IMR-90 (cell line): ENCODE results near the gene SLC8A1. TPM values are rescaled to one million over a fixed set of nuclear protein-coding genes. Genes with fewer than 3 reads are reported as not detected.
A peak's percentile ranks its signal among the peaks of the same experiment; 100 is the strongest.

Source experiments
- ATAC-seq: fragments of 200-7000 bp; cut with Tn5 transposase; 2 replicates; pipeline ENCODE4 v1.9.1; 2020; ENCODE audit warnings: low read depth, mild to moderate bottlenecking, moderate library complexity
- BruUV-seq: library from RNA; stranded (reverse); fragments of 400-500 nt; replicated peaks from 2 replicates; lab custom pipeline; 2021; lab: Mats Ljungman, UMichigan
- CTCF ChIA-PET: fragments of 300-600 bp; formaldehyde crosslinking; extraction: SDS; loops from one replicate; lab custom pipeline; 2021; ENCODE audit warnings: antibody characterized with exemption; lab: Yijun Ruan, JAX
- POLR2A ChIA-PET: fragments of 300-600 bp; sonication (Branson Sonifier 250); formaldehyde crosslinking; loops from one replicate; lab custom pipeline; 2022; ENCODE audit warnings: antibody characterized with exemption; ENCODE audit not compliant: unreplicated experiment; lab: Charles Lee
- DNase-seq: peaks from one replicate; pipeline ENCODE4 v3.0.0; 2013
- H2AFZ ChIP-seq: replicated peaks from 2 replicates; pipeline ENCODE3; 2013; ENCODE audit warnings: low read length, mild to moderate bottlenecking; ENCODE audit not compliant: poor library complexity
- H2AK5ac ChIP-seq: 2 replicates; pipeline ENCODE4 v1.6.1; 2013; ENCODE audit warnings: low read depth, low read length, inconsistent platforms
- H2AK9ac ChIP-seq: replicated peaks from 2 replicates; pipeline ENCODE3; 2013; ENCODE audit warnings: mild to moderate bottlenecking, low read depth, low read length, moderate library complexity; ENCODE audit not compliant: poor library complexity
- H2BK120ac ChIP-seq: 2 replicates; pipeline ENCODE4 v1.6.1; 2013; ENCODE audit warnings: low read depth, low read length, inconsistent platforms
- H2BK15ac ChIP-seq: 3 replicates; pipeline ENCODE4 v1.6.1; 2013; ENCODE audit warnings: low read depth, low read length, inconsistent platforms
- H2BK20ac ChIP-seq: 2 replicates; pipeline ENCODE4 v1.6.1; 2013; ENCODE audit warnings: low read depth, mild to moderate bottlenecking, inconsistent platforms, low read length, moderate library complexity
- H2BK5ac ChIP-seq: 2 replicates; pipeline ENCODE4 v1.6.1; 2013; ENCODE audit warnings: mild to moderate bottlenecking, low read depth, low read length, inconsistent platforms; ENCODE audit not compliant: poor library complexity, severe bottlenecking
- H3K14ac ChIP-seq: replicated peaks from 2 replicates; pipeline ENCODE4 v1.6.1; 2013; ENCODE audit warnings: low read depth, low read length, inconsistent platforms
- H3K18ac ChIP-seq: 2 replicates; pipeline ENCODE4 v1.6.1; 2013; ENCODE audit warnings: low read depth, low read length, control low read depth
- H3K23ac ChIP-seq: 2 replicates; pipeline ENCODE4 v1.6.1; 2013; ENCODE audit warnings: low read depth, low read length, inconsistent platforms
- H3K27ac ChIP-seq: 2 replicates; pipeline ENCODE4 v1.5.1; 2013; ENCODE audit warnings: mild to moderate bottlenecking, control low read depth, low read length; ENCODE audit not compliant: insufficient read depth
- H3K27me3 ChIP-seq: 2 replicates; pipeline ENCODE4 v1.6.1; 2013; ENCODE audit warnings: low read length; ENCODE audit not compliant: control insufficient read depth, insufficient read depth
- H3K36me3 ChIP-seq: 2 replicates; pipeline ENCODE4 v1.6.1; 2013; ENCODE audit warnings: low read length, mixed read lengths; ENCODE audit not compliant: control insufficient read depth, insufficient read depth
- H3K4ac ChIP-seq: 2 replicates; pipeline ENCODE4 v1.6.1; 2013; ENCODE audit warnings: low read depth, low read length, inconsistent platforms
- H3K4me1 ChIP-seq: 2 replicates; pipeline ENCODE4 v1.6.1; 2013; ENCODE audit warnings: low read length, mixed read lengths; ENCODE audit not compliant: control insufficient read depth, insufficient read depth
- H3K4me2 ChIP-seq: 2 replicates; pipeline ENCODE4 v1.6.1; 2013; ENCODE audit warnings: low read depth, mild to moderate bottlenecking, control low read depth, low read length, moderate library complexity
- H3K4me3 ChIP-seq: 2 replicates; pipeline ENCODE4 v1.5.1; 2013; ENCODE audit warnings: low read depth, mild to moderate bottlenecking, control low read depth, low read length, moderate library complexity; ENCODE audit not compliant: insufficient read depth
- H3K56ac ChIP-seq: 2 replicates; pipeline ENCODE4 v1.6.1; 2013; ENCODE audit warnings: low read length, inconsistent platforms; ENCODE audit not compliant: insufficient read depth; ENCODE audit errors: extremely low read depth
- H3K79me1 ChIP-seq, 2 experiments: 2 replicates each; pipeline ENCODE4 v1.6.1; 2013; ENCODE audit warnings: low read length in 2 of 2, inconsistent platforms in 1 of 2, low read depth in 1 of 2
- H3K9ac ChIP-seq: 2 replicates; pipeline ENCODE4 v1.6.1; 2013; ENCODE audit warnings: low read depth, low read length, control low read depth
- H3K9me1 ChIP-seq: 2 replicates; pipeline ENCODE4 v1.6.1; 2013; ENCODE audit warnings: low read length, inconsistent platforms; ENCODE audit not compliant: insufficient read depth
- H3K9me3 ChIP-seq: 2 replicates; pipeline ENCODE4 v1.6.1; 2013; ENCODE audit warnings: low read length; ENCODE audit not compliant: control insufficient read depth, insufficient read depth
- H4K20me1 ChIP-seq: 2 replicates; pipeline ENCODE4 v1.6.1; 2013; ENCODE audit warnings: low read length, inconsistent platforms; ENCODE audit not compliant: insufficient read depth
- H4K5ac ChIP-seq: 2 replicates; pipeline ENCODE4 v1.6.1; 2013; ENCODE audit warnings: mild to moderate bottlenecking, low read depth, low read length, control low read depth
- H4K8ac ChIP-seq, 2 experiments: 2 replicates each; pipeline ENCODE4 v1.6.1; 2013; ENCODE audit warnings: low read depth in 2 of 2, low read length in 2 of 2, control low read depth in 1 of 2, inconsistent platforms in 1 of 2
- H4K91ac ChIP-seq: 2 replicates; pipeline ENCODE4 v1.6.1; 2013; ENCODE audit warnings: low read depth, low read length, inconsistent platforms; ENCODE audit not compliant: insufficient read depth
- CEBPB ChIP-seq: IDR thresholded peaks from 2 replicates; pipeline ENCODE4 v1.6.1; 2012; ENCODE audit warnings: low read depth, low read length, improper control_type of control experiment
- RAD21 ChIP-seq: IDR thresholded peaks from 2 replicates; pipeline ENCODE4 v1.6.1; 2012; ENCODE audit warnings: low read length, improper control_type of control experiment
- SMC3 ChIP-seq: fragments of 150-350 bp; IDR thresholded peaks from 2 replicates; pipeline ENCODE4 v1.6.1; 2016; ENCODE audit warnings: low read depth, mild to moderate bottlenecking, antibody characterized with exemption, low read length, moderate library complexity
- WGBS, 2 experiments: methylation state at CpG; one replicate each; pipeline versions ENCODE4 v1.1.5 to v1.1.7; 2013; ENCODE audit warnings: missing lambda C conversion rate in 2 of 2; ENCODE audit not compliant: insufficient read length in 1 of 2; ENCODE audit errors: extremely low coverage in 2 of 2; 5-methylcytosine and 5-hydroxymethylcytosine counted together
- dilution Hi-C: fragments of 300-500 bp; cut with HindIII; formaldehyde crosslinking; loops from one replicate; pipeline ENCODE4 v1.14.3; 2018; ENCODE audit warnings: low sequenced_read_pairs; ENCODE audit not compliant: unreplicated experiment
- in situ Hi-C: fragments of 300-500 bp; cut with MboI; formaldehyde crosslinking; loops from 3 replicates; pipeline ENCODE4 v1.14.3; 2019; ENCODE audit warnings: low sequenced_read_pairs, inconsistent platforms, mixed read lengths
- intact Hi-C: fragments of 100-400 bp; cut with micrococcal nuclease; formaldehyde crosslinking; loops from 2 replicates; pipeline ENCODE4 v1.10.0; 2022
- polyA plus RNA-seq, 3 experiments: library from polyadenylated mRNA; depleted of rRNA; stranded (reverse); fragments of >200 nt; gene quantifications; 2 replicates each; pipeline ENCODE4 v1.2.3, GENCODE V29; 2012; ENCODE audit warnings: low replicate concordance in 1 of 3
- total RNA-seq: library from RNA; depleted of rRNA; stranded (reverse); fragments of >200 nt; gene quantifications from 2 replicates; pipeline ENCODE4 v1.2.3, GENCODE V29; 2012

Gene SLC8A1
- total and polyA plus RNA-seq, 2 of the 4 experiments (the other 2 are of a cell fraction), result 7.7 to 57.0 TPM

GRCh38 chr2:40123746-40124145 lies 328.1 kb downstream of the SLC8A1 start:
- peak overlapping the region; percentile 52; the same call in 1 of the 2 replicates for H3K56ac ChIP-seq
- peak overlapping the region; percentile 10 for H3K4me2 ChIP-seq
- H3K79me1 ChIP-seq, result peaks cover 11 to 29% of the 10 kb centered on the region in 2 experiments
- H2AK9ac ChIP-seq, result no peak overlapping the region
- H2BK120ac ChIP-seq, result peak overlapping the region; percentile 66
- dilution Hi-C loops (no loop called here), in situ Hi-C loops (no loop called here), intact Hi-C loops (no loop called here)
- ATAC-seq (peak; percentile 15; the same call in 1 of the 2 replicates), DNase-seq (peak; percentile 24)
- peak overlapping the region; percentile 96 for H3K18ac ChIP-seq
- peak overlapping the region; percentile 100 for H2BK5ac ChIP-seq
- peaks cover 31% of the 10 kb centered on the region for H3K4me1 ChIP-seq
- peak overlapping the region; percentile 83 for H4K5ac ChIP-seq
- H2AK5ac ChIP-seq, result peak overlapping the region; percentile 71
- H3K4me3 ChIP-seq, result no peak overlapping the region
- no TSS peak for BruUV-seq
- ChIA-PET CTCF (no interaction called here), POLR2A (interaction anchor here (1.2 kb wide), 1 partner anchor 18 kb away, joined by 4 read pairs; no protein-coding TSS in a partner anchor)
- peak overlapping the region; percentile 10; the same call in 1 of the 2 replicates for H3K9ac ChIP-seq
- H3K9me3 ChIP-seq, result no peaks in the 10 kb centered on the region
- H2BK15ac ChIP-seq, result peak overlapping the region; percentile 39; the same call in 2 of the 3 replicates
- WGBS, 2 experiments, result no CpG with 5 or more reads among the region's 3 CpGs
- peak overlapping the region; percentile 77 to 95 for H4K8ac ChIP-seq
- peak overlapping the region; percentile 26; the same call in 1 of the 2 replicates for H3K23ac ChIP-seq
- peak overlapping the region; percentile 77 for H3K4ac ChIP-seq
- H3K27ac ChIP-seq, result peak overlapping the region; percentile 86; the same call in 1 of the 2 replicates
- H3K9me1 ChIP-seq, result peaks cover 13% of the 10 kb centered on the region
- no peaks in the 10 kb centered on the region for H4K20me1 ChIP-seq
- H3K36me3 ChIP-seq, result peaks cover 2% of the 10 kb centered on the region; the same call in 1 of the 2 replicates
- peak overlapping the region; percentile 89 for H2BK20ac ChIP-seq
- no peak overlapping the region for H2AFZ ChIP-seq
- H4K91ac ChIP-seq, result peak overlapping the region; percentile 94
- TF ChIP-seq SMC3, result no peak
- no peak for TF ChIP-seq CEBPB
- TF ChIP-seq RAD21, result no peak
- H3K27me3 ChIP-seq, result no peaks in the 10 kb centered on the region
- H3K14ac ChIP-seq, result peak overlapping the region; percentile 31
